Measurements from ENCODE around the gene HOMER3.

HOMER3 gene

DNA sequence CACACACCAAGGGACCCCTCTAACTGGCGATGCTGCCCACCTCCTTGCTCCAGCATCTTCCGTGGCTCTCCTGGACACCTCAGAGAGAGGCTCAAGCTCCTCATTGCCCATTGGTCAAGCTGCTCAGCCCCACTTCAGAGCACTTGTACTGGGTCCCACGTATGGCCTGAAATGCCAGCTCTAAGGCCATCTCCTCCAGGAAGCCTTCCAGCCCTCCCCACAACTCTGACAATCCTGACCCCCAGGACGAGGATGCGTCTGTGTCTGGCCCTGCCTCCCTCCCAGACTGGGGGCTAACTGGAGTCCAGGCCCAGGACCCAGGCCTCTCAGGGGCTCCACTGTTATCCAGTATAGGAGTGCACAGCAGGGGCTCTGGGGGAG, 7.9 kb upstream of the HOMER3 start:
- H3K27me3 Mint-ChIP-seq, result peaks cover 12% of the 10 kb centered on the region
- ATAC-seq (replicated peaks; ENCODE audit: extremely low read depth, poor library complexity, severe bottlenecking) (no peak), DNase-seq (ENCODE audit: low spot score in 2 of 2) (no peak)
- no peaks in the 10 kb centered on the region for H3K36me3 Mint-ChIP-seq (ENCODE audit: insufficient read depth)
- no peaks in the 10 kb centered on the region for H3K9me3 Mint-ChIP-seq
- H3K4me1 Mint-ChIP-seq, result peaks cover 6% of the 10 kb centered on the region
- H3K4me3 Mint-ChIP-seq, result no peak overlapping the region
- H3K27ac Mint-ChIP-seq (ENCODE audit: low read depth), result no peak overlapping the region

DNA sequence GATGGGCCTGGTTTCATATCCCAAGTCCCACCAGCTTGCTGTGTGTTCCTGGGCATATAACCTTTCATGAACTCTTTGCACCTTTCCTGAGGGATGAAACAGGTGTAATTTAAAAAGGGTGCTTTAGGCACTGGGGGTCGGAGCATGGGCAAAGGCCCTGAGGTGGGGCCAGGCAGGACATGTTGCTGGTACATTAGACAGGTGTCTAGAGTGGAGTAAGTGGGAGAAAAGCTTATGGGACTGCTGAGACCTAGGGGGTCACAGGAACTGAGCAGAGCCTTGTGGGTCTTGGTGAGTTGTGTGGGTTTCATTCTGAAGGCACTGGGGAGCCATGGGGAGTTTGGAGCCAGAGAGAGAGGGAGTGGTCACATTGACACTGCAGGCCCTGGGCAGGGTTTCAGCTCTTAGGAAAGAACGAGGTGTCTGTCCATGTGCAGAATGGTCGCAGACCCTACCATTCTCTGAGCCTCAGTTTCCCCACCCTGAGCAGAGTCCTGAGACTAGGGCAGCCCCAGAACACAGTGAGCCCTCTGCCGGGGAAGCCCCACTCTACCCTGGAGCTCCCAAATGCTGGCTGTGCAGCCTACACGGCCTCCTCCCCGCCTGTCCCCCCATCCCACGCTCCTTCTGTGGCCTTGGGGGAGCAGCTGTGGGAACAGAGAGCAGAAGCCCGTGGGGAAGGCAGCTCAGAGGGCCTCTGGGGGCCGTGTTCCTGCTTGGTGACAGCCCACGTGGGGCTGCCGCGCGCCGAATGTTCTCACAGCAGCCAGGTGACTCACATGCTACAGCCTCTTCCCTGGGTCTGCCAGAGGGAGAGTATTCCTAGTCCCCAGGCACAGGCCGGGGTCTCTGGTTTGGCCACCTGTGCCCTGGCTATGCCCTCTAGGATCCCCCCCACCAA, 7.3 kb upstream of the HOMER3 start:
- Mint-ChIP-seq H3K27ac (ENCODE audit: low read depth) (no peak overlapping the region), H3K27me3 (peaks cover 13% of the 10 kb centered on the region), H3K4me1 (peaks cover 6% of the 10 kb centered on the region)

DNA sequence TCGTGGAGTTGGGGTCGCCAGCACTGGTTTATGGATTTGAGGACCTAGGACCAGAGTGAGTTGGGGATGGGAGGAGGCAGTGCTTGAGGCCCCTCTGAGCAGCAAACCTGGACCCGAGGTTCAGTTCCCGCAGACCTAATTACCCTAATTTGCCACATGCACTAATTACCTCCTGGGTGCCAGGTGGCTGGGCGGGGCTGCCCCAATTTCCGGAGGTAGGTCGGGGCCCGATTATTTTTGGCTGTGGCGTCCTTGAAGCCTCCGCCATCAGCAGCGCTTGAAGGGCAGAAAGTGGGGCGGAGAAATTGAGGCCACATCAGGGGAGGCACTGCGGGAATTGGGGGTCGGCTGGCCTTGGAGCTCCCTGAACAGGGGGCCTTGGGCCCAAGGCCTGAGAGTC, 5.9 kb upstream of the HOMER3 start:
- H3K27me3 Mint-ChIP-seq, result peaks cover 27% of the 10 kb centered on the region
- DNase-seq (ENCODE audit: low spot score in 2 of 2) (no peak), ATAC-seq (replicated peaks; ENCODE audit: extremely low read depth, poor library complexity, severe bottlenecking) (no peak)
- H3K4me3 Mint-ChIP-seq, result no peak overlapping the region
- H3K4me1 Mint-ChIP-seq, result peaks cover 6% of the 10 kb centered on the region
- H3K27ac Mint-ChIP-seq (ENCODE audit: low read depth), result no peak overlapping the region
- H3K36me3 Mint-ChIP-seq (ENCODE audit: insufficient read depth), result no peaks in the 10 kb centered on the region
- no peaks in the 10 kb centered on the region for H3K9me3 Mint-ChIP-seq

More for the DNA sequence above, 7.3 kb upstream of the HOMER3 start:
- DNase-seq (ENCODE audit: low spot score in 2 of 2), result no peak
- H3K36me3 Mint-ChIP-seq (ENCODE audit: insufficient read depth), result no peaks in the 10 kb centered on the region
- no peaks in the 10 kb centered on the region for H3K9me3 Mint-ChIP-seq
- ATAC-seq (replicated peaks; ENCODE audit: extremely low read depth, poor library complexity, severe bottlenecking), result no peak
- no peak overlapping the region for H3K4me3 Mint-ChIP-seq

DNA sequence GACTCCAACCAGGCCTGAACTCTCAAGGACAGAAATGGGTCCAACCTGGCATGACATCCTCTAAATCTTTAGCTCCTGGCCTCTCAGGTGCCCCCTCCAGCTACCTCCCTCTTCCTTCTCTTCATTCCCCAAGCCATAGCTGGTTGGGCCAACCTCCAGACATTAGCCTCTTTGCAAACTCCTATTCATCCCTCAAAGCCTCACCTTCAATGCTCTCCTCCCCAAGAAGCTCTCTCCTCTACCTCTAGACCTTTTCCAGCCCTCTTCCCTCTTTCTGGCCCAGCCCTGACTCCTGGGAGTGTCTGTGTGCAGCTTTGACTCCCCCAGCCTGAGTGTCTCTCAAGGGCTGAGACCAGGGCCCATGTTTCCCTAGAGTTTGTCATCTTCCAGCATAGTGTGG, 5.3 kb upstream of the HOMER3 start:
- Mint-ChIP-seq H3K4me1 (peaks cover 6% of the 10 kb centered on the region), H3K4me3 (no peak overlapping the region), H3K27me3 (peaks cover 33% of the 10 kb centered on the region), H3K27ac (ENCODE audit: low read depth) (no peak overlapping the region), H3K36me3 (ENCODE audit: insufficient read depth) (no peaks in the 10 kb centered on the region), H3K9me3 (no peaks in the 10 kb centered on the region)
- no peak for DNase-seq (ENCODE audit: low spot score in 2 of 2)
- ATAC-seq (replicated peaks; ENCODE audit: extremely low read depth, poor library complexity, severe bottlenecking), result no peak

DNA sequence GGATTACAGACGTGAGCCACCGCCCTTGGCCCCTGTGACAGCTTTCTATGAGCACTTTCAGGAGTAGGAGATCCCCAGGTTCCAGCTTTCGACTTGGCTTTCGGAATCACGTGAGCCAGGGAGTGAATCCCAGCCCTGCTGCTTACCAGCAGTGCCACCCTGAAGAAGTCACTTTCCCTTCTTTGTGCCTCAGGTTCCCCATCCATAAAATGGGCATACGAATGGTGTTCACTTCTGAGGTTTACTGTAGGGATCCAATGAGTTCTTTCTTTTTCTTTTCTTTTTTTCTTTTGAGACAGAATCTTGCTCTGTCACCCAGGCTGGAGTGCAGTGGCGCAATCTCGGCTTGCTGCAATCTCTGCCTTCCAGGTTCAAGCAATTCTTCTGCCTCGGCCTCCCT, 4.3 kb upstream of the HOMER3 start:
- Mint-ChIP-seq H3K4me1 (peaks cover 10% of the 10 kb centered on the region), H3K27ac (ENCODE audit: low read depth) (no peak overlapping the region), H3K27me3 (peaks cover 34% of the 10 kb centered on the region), H3K36me3 (ENCODE audit: insufficient read depth) (no peaks in the 10 kb centered on the region), H3K4me3 (no peak overlapping the region), H3K9me3 (no peaks in the 10 kb centered on the region)
- no peak for DNase-seq (ENCODE audit: low spot score in 2 of 2)
- no peak for ATAC-seq (replicated peaks; ENCODE audit: extremely low read depth, poor library complexity, severe bottlenecking)

DNA sequence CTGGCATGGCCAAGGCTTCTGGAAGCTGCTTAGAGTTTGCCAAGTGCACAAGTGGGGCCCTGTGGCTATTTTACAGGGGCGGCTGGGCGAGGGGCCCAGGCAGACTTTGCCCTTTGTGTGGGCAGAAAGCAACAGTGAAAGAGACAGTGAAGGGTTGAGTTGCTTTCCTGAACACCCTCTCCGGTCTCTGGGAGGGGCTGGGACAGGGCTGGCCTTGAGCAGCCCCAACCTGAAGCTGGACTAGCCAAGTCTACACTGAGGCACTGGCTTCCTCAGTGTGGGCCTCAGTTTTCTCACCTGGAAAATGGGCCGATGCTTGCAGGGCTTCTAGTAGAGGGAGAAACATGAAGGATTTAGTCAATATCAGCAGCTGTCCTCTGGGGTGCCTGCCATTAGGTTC, 2.4 kb upstream of the HOMER3 start:
- ATAC-seq (replicated peaks; ENCODE audit: extremely low read depth, poor library complexity, severe bottlenecking) (no peak), DNase-seq (ENCODE audit: low spot score in 2 of 2) (no peak)
- Mint-ChIP-seq H3K27me3 (peaks cover 52% of the 10 kb centered on the region), H3K4me3 (no peak overlapping the region), H3K27ac (ENCODE audit: low read depth) (no peak overlapping the region), H3K36me3 (ENCODE audit: insufficient read depth) (peaks cover 2% of the 10 kb centered on the region), H3K9me3 (no peaks in the 10 kb centered on the region), H3K4me1 (peaks cover 16% of the 10 kb centered on the region)

DNA sequence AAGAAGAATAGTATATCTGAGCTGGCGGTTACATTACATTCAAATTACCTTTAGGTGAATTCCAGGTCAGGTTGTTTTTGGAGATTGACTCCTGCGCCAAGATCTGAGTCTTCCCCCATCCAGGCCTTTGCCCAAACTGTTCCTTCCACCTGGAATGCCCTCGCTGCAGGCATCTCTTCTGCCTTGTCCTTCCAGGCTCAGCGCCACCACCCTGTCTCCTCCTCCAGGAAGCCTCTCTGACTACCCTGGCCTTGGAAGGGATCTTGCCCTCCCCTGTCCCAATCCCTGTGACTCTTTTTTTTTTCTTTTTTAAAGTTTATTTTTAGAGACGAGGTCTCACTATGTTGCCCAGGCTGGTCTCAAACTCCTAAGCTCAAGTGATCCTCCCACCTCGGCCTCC, 1.7 kb upstream of the HOMER3 start:
- peaks cover 16% of the 10 kb centered on the region for H3K4me1 Mint-ChIP-seq
- H3K36me3 Mint-ChIP-seq (ENCODE audit: insufficient read depth), result peaks cover 2% of the 10 kb centered on the region
- no peak overlapping the region for H3K27ac Mint-ChIP-seq (ENCODE audit: low read depth)
- ATAC-seq (replicated peaks; ENCODE audit: extremely low read depth, poor library complexity, severe bottlenecking) (no peak), DNase-seq (ENCODE audit: low spot score in 2 of 2) (no peak)
- H3K9me3 Mint-ChIP-seq, result no peaks in the 10 kb centered on the region
- H3K27me3 Mint-ChIP-seq, result peaks cover 52% of the 10 kb centered on the region
- peak overlapping the region; percentile 57 for H3K4me3 Mint-ChIP-seq

DNA sequence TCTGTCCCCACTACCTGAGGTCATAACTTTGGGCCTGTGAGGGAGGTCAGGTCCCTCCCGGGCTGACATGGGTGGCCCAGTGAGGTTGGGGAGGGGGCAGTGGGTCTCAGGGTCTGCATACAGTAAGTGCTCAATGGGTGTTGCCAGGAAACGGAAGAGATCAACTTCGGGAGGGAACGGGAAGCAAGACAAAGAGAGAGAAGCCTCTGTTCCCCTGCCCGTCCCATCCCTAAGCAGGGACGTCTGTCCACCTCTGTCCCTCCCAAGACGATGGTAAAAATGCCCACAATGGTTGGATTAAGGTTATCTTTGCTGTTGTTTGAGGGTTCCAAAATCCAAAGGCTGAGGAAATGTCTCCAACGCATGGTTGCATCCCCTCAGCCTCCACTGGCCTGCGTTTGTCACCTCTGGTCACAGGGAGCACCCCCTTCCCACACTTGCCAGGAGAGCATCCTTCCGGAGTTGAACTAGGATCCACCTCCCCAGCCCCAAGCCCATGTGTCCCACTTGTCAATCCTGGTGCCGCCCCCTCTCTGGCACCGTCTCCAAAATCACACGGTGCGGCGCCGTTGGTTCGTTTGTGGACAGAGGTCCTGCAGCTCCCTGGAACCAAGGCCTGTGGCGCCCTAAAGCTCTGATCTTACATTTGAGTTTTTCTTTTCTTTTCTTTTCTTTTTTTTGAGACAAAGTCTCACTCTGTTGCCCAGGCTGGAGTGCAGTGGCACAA, 774 bp upstream of the HOMER3 start:
- Mint-ChIP-seq H3K4me3 (peak overlapping the region; percentile 57), H3K9me3 (no peaks in the 10 kb centered on the region), H3K36me3 (ENCODE audit: insufficient read depth) (peaks cover 2% of the 10 kb centered on the region), H3K27ac (ENCODE audit: low read depth) (no peak overlapping the region), H3K4me1 (peaks cover 16% of the 10 kb centered on the region), H3K27me3 (peaks cover 50% of the 10 kb centered on the region)
- ATAC-seq (replicated peaks; ENCODE audit: extremely low read depth, poor library complexity, severe bottlenecking) (no peak), DNase-seq (ENCODE audit: low spot score in 2 of 2) (no peak)

DNA sequence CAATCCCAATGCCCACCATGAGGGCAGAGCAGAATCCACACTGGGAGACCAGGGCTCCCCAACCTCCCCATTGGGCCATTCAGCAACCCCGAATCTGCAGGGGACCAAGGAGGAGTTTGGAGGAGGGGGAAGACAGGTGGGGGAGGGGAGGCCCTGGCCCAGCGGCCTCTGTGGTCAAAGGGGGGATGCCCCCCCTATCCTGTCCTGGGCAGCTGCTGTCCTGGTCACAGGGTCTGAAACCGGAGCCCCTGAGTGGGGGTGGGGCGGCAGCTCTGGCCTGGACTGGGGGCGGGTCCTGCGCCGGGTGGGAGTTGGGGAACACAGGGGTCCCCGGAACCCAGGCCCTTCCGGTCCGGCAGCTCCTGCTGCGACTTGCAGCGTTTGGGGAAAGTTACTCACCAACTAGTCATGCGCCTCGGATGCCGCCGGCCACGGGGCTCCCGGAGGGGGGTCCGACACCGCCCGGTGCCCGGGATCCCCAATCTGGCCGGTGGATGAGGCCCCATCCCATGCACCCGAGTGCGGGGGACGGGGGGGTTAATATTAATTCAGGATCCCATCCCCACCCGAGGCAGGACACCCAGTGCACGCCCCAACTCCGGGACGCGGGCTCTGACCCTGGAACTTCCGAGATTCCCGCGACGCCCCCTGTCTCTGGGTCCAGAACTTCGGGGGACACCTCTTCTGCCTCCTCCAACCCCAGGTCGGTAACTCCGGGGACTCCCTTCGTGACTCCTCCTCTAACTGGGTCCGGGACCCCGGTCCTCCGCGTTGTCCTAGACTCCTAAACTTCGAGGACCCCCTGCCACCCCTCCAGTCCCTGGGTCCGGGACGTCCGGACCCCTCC, 872 bp downstream of the HOMER3 start:
- Mint-ChIP-seq H3K36me3 (ENCODE audit: insufficient read depth) (peaks cover 2% of the 10 kb centered on the region), H3K27me3 (peaks cover 40% of the 10 kb centered on the region), H3K9me3 (no peaks in the 10 kb centered on the region), H3K4me1 (peaks cover 10% of the 10 kb centered on the region), H3K27ac (ENCODE audit: low read depth) (no peak overlapping the region), H3K4me3 (peak overlapping the region; percentile 75)
- no peak for DNase-seq (ENCODE audit: low spot score in 2 of 2)
- ATAC-seq (replicated peaks; ENCODE audit: extremely low read depth, poor library complexity, severe bottlenecking), result no peak

DNA sequence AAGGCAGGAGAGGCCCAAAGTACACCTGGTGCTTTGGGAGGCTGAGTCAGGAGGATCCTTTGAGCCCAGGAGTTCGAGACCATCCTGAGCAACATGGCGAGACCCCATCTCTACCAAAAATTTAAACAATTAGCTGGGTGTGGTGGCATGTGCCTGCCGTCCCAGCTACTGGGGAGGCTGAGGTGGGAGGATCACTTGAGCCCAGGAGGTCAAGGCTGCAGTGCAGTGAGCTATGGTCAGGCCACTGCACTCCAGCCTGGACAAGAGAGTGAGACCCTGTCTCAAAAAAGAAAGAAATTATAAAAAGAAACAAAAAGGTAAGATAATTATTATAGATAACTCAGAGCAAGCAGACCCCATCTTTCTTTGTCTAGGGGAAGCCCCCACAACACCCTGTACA, 1.9 kb downstream of the HOMER3 start:
- Mint-ChIP-seq H3K9me3 (no peaks in the 10 kb centered on the region), H3K36me3 (ENCODE audit: insufficient read depth) (peaks cover 2% of the 10 kb centered on the region), H3K4me1 (peaks cover 10% of the 10 kb centered on the region), H3K27ac (ENCODE audit: low read depth) (no peak overlapping the region), H3K27me3 (peaks cover 46% of the 10 kb centered on the region), H3K4me3 (peak overlapping the region; percentile 75)
- ATAC-seq (replicated peaks; ENCODE audit: extremely low read depth, poor library complexity, severe bottlenecking), result no peak
- DNase-seq (ENCODE audit: low spot score in 2 of 2), result no peak

DNA sequence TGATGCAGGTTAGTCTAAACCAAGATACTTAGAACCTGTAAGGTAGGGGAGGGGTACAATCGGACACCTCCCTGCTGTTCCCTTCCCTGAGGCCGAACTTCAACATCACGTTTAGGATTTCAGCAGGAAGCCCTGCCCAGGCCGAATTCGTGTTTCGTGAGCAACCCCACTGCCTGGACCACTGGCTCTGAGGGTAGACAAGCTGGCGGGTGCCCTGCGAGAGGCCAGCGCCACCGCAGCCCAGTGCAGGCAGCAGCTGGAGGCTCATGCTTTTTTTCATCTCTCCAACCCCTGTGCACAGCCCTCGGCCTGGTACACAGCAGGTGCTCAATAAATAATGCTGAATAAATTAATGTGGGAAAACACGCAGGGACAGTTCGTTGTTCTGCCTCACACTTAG, 7.7 kb downstream of the HOMER3 start:
- Mint-ChIP-seq H3K27ac (ENCODE audit: low read depth) (no peak overlapping the region), H3K27me3 (peaks cover 14% of the 10 kb centered on the region)
- DNase-seq (ENCODE audit: low spot score in 2 of 2), result no peak

DNA sequence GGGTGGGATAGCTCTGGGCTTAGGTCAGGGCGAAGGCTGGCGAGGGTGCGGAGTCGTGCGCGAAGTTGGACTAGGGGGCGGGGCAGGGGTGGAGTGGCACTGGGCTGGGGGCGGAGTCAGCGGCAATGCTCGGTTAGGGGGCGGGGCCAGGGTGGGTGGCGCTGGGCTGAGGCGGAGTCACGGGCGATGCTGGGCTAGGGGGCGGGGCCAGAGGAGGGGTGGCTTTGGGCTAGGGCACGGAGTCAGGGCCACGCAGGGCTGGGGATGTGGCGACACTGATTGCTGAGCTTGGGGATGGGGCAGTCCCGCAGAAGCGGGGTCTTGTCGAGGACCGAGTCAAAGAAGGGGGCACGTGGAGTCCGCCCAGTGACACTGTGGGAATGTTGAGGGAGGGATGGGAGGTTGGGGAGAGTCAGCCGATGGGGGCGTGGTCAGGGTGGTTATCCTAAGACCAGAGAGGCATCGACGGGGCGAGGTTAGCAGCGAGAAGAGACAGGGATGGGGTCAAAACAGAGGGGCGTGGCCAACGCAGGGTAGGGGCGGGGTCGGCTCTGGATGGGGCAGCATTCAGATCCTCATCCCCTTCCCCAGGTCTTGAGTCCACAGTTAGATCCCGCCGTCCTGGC, 8.7 kb downstream of the HOMER3 start:
- Mint-ChIP-seq H3K27me3 (peaks cover 14% of the 10 kb centered on the region), H3K9me3 (no peaks in the 10 kb centered on the region), H3K27ac (ENCODE audit: low read depth) (peak overlapping the region; percentile 61), H3K36me3 (ENCODE audit: insufficient read depth) (peaks cover 5% of the 10 kb centered on the region), H3K4me3 (peak overlapping the region; percentile 59), H3K4me1 (peaks cover 9% of the 10 kb centered on the region)
- DNase-seq (ENCODE audit: low spot score in 2 of 2) (peak; percentile 45 to 49), ATAC-seq (replicated peaks; ENCODE audit: extremely low read depth, poor library complexity, severe bottlenecking) (peak; percentile 80)

More for the DNA sequence above, 7.7 kb downstream of the HOMER3 start:
- no peaks in the 10 kb centered on the region for H3K9me3 Mint-ChIP-seq
- peaks cover 5% of the 10 kb centered on the region for H3K36me3 Mint-ChIP-seq (ENCODE audit: insufficient read depth)
- ATAC-seq (replicated peaks; ENCODE audit: extremely low read depth, poor library complexity, severe bottlenecking), result no peak
- peaks cover 9% of the 10 kb centered on the region for H3K4me1 Mint-ChIP-seq
- peak overlapping the region; percentile 31 for H3K4me3 Mint-ChIP-seq

Measured in central memory CD8-positive, alpha-beta T cell (primary cell).